ENCODE data around the gene SESN1.
"Not testable (repeated sequence)": the region's sequence is repeated elsewhere in the genome, so short reads cannot be mapped to it uniquely, and the experiment has no call there.

Gene SESN1

GRCh38 chr6:109002051-109002697, 92.5 kb downstream of the SESN1 start:
- no peak for DNase-seq (ENCODE audit: low read depth in 3 of 3, low spot score in 1 of 3)

GRCh38 chr6:109001291-109001894, 93.3 kb downstream of the SESN1 start:
- no peak for DNase-seq (ENCODE audit: low read depth in 3 of 3, low spot score in 1 of 3)

- DNase-seq (ENCODE audit: low read depth in 3 of 3, low spot score in 1 of 3): no peak
Observed at GRCh38 chr6:109000289-109000688, 94.4 kb downstream of the SESN1 start.

- DNase-seq (ENCODE audit: low read depth in 3 of 3, low spot score in 1 of 3): no peak
Observed at GRCh38 chr6:108999428-108999827, 95.2 kb downstream of the SESN1 start.

DNA sequence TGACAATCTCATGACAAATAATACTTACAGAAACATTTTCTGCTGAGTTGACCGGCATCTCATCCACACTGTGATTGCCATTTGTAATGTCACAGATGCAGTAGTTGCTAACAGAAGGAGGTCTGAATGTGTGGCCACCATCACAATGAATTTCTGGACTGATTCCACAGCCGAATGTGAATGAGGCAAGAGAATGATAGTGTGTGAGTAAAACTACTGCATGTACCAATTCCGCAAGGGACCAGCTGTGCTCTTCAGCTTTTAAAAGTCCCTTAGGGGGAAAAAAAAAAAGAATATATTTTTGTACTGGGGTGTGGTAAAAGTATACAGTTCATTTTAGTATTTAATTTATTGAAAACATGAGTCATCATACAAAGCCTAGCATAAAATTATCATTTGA, 96.2 kb downstream of the SESN1 start:
- no peak for DNase-seq (ENCODE audit: low read depth in 3 of 3, low spot score in 1 of 3)

GRCh38 chr6:108996208-108996607, 98.4 kb downstream of the SESN1 start:
- no peak for DNase-seq (ENCODE audit: low read depth in 3 of 3, low spot score in 1 of 3)

DNA sequence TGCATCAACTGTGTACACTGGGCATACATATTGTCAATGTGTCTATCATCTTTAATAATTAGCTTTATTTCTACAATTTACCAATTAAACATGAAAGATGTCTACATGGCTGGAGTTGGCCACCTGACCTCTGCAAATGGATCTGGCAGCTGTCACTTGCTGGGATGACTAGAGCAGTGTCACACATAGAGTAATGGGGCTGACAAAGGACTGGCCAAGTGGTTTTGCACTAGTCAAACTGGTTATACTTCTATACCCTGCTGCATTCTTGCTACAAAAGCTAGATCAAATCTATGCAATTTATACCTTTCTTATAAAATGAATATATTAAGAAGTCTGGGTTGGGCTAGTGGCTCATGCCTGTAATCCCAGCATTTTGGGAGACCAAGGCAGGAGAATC, 99.3 kb downstream of the SESN1 start:
- DNase-seq (ENCODE audit: low read depth in 3 of 3, low spot score in 1 of 3): no peak

- DNase-seq (ENCODE audit: low read depth in 3 of 3, low spot score in 1 of 3): no peak
Observed at GRCh38 chr6:108993876-108994275, 100.8 kb downstream of the SESN1 start.

DNA sequence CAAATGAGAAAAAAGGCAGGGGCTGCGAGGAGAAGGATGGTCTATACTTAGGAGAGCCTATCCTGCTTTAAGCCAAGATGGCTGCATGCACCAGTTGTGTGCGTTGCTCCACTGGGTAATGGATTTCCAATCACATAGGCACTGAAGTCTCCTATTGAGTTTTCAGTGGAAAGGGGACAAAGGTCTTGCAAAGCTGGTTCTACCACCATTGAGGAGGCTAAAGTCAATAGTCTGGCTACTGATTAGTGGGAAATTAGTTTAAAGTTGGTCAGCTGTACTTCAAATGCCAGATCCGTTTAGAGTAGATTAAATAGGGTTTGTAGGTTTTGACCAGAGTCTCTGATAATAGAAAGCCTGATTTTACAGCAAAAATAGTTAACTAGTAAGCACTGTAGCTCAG, 104.9 kb downstream of the SESN1 start:
- no peak for DNase-seq (ENCODE audit: low read depth in 3 of 3, low spot score in 1 of 3)

GRCh38 chr6:108988765-108989164, 105.9 kb downstream of the SESN1 start:
- no peak for DNase-seq (ENCODE audit: low read depth in 3 of 3, low spot score in 1 of 3)

GRCh38 chr6:108988296-108988695, 106.3 kb downstream of the SESN1 start:
- DNase-seq (ENCODE audit: low read depth in 3 of 3, low spot score in 1 of 3): no peak

GRCh38 chr6:108987156-108987555, 107.5 kb downstream of the SESN1 start:
- DNase-seq (ENCODE audit: low read depth in 3 of 3, low spot score in 1 of 3): no peak

DNA sequence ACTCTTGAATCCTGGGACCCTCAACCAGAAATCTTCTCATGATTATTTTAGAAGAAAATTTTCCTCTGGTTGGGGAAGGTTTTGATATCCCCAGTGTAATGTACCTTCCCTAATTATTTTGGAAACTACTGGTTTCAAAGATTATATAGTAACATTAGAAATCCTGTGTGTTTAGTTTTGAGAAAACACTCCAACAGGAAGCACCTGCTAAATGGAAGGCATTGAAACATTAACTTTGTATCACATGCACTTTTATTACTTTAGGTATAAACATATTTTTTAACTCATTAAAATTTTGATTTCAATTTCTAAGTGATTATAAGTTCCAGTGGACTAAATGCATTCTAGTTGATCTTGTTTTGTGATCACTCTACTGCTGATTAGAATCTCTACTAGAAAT, 109.3 kb downstream of the SESN1 start:
- no peak for DNase-seq (ENCODE audit: low read depth in 3 of 3, low spot score in 1 of 3)

DNA sequence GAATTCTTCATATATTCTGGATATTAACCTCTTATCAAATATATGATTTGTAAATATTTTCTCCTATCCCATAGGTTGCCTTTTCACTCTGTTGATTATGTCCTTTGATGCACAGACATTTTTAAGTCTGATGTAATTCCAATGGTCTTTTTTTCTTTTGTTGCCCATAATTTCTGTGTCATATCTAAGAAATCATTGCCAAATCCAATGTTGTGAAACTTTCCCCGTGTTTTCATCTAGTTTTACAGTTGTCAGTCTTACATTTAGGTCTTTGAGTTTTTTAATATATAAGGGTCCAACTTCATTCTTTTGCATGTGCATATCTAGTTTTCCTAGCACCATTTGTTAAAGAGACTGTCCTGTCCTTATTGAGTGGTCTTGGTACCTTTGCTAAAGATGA, 111.5 kb downstream of the SESN1 start:
- no peak for DNase-seq (ENCODE audit: low read depth in 3 of 3, low spot score in 1 of 3)

- no peak for DNase-seq (ENCODE audit: low read depth in 3 of 3, low spot score in 1 of 3)
Observed at GRCh38 chr6:108982154-108983113, 112.2 kb downstream of the SESN1 start.

DNA sequence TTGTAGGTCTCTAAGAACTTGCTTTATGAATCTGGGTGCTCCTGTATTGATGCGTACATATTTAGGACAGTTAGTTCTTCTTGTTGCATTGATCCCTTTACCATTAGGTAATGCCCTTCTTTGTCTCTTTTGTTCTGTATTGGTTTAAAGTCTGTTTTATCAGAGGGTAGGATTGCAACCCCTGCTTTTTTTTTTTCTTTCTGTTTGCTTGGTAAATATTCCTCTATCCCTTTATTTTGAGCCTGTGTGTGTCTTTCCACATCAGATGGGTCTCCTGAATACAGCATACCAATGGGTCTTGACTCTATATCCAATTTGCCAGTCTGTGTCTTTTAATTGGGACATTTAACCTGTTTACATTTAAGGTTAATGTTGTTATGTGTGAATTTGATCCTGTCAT, 116.0 kb downstream of the SESN1 start:
- not testable (repeated sequence) for DNase-seq (ENCODE audit: low read depth in 3 of 3, low spot score in 1 of 3)

GRCh38 chr6:108974201-108974600, 120.4 kb downstream of the SESN1 start:
- no peak for DNase-seq (ENCODE audit: low read depth in 3 of 3, low spot score in 1 of 3)

- DNase-seq (ENCODE audit: low read depth in 3 of 3, low spot score in 1 of 3): no peak
Observed at GRCh38 chr6:108969776-108970175, 124.9 kb downstream of the SESN1 start.

GRCh38 chr6:108968325-108969316, 126.0 kb downstream of the SESN1 start:
- DNase-seq (ENCODE audit: low read depth in 3 of 3, low spot score in 1 of 3): no peak

- DNase-seq (ENCODE audit: low read depth in 3 of 3, low spot score in 1 of 3): no peak
Observed at GRCh38 chr6:108966855-108967755, 127.5 kb downstream of the SESN1 start.

Data from stimulated activated CD4-positive, alpha-beta T cell treated with anti-CD3 and anti-CD28 coated beads, TNF-alpha, amount 100 ng/mL, for 1 hour (primary cell).